Neuron (in vitro differentiated cells): ENCODE data around the gene MAML3.
A peak's percentile ranks its signal among the peaks of the same experiment; 100 is the strongest.

Source experiments
- H2AFZ ChIP-seq: one replicate; pipeline ENCODE4 v1.6.1; 2013; ENCODE audit warnings: low read depth, mild to moderate bottlenecking, inconsistent platforms, low read length, moderate library complexity
- H3K27me3 ChIP-seq: one replicate; pipeline ENCODE4 v1.6.1; 2013; ENCODE audit warnings: low read length; ENCODE audit not compliant: insufficient read depth
- H3K36me3 ChIP-seq: one replicate; pipeline ENCODE4 v1.6.1; 2013; ENCODE audit warnings: low read length; ENCODE audit not compliant: insufficient read depth
- H3K4me1 ChIP-seq: one replicate; pipeline ENCODE4 v1.6.1; 2013; ENCODE audit warnings: low read length; ENCODE audit not compliant: insufficient read depth
- H3K4me3 ChIP-seq: 2 replicates; pipeline ENCODE4 v1.5.1; 2013; ENCODE audit warnings: mild to moderate bottlenecking, low read length, moderate library complexity
- H3K9me3 ChIP-seq: one replicate; pipeline ENCODE4 v1.6.1; 2013; ENCODE audit warnings: low read length

MAML3 gene

GRCh38 chr4:140153718-140154571, at the start of gene MAML3:
MAML3 (minus strand) TSS chr4:140154184; CDS start chr4:140153327, 857 bp downstream.
- Histone ChIP-seq H3K36me3 (no peaks in the 10 kb centered on the region), H3K4me3 (peak within 1 kb of the TSS; percentile 85), H2AFZ (peak within 1 kb of the TSS; percentile 97), H3K27me3 (no peaks in the 10 kb centered on the region), H3K9me3 (no peaks in the 10 kb centered on the region), H3K4me1 (peaks cover 12% of the 10 kb centered on the region)

DNA sequence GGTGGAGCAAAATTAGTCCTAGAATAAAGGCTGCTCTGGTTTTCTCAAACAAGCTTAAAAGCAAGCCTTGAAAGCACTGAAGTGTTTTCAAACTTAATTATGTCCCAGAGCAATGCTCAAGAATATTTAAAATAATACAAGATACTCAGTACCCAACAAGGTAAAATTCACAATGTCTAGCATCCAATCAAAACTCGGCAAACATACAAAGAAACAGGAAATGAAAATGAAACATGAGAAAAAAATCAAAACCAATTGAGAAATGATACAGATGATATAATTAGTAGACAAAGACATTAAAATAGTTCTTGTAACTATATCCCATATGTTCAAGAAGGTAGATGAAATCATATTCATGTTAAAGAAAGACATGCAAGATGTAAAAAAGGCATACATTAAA, 45.0 kb upstream of the MAML3 start:
- Histone ChIP-seq H3K4me3 (no peak overlapping the region), H3K36me3 (no peaks in the 10 kb centered on the region), H3K27me3 (peaks cover 2% of the 10 kb centered on the region), H2AFZ (no peak overlapping the region), H3K4me1 (no peaks in the 10 kb centered on the region), H3K9me3 (no peaks in the 10 kb centered on the region)

DNA sequence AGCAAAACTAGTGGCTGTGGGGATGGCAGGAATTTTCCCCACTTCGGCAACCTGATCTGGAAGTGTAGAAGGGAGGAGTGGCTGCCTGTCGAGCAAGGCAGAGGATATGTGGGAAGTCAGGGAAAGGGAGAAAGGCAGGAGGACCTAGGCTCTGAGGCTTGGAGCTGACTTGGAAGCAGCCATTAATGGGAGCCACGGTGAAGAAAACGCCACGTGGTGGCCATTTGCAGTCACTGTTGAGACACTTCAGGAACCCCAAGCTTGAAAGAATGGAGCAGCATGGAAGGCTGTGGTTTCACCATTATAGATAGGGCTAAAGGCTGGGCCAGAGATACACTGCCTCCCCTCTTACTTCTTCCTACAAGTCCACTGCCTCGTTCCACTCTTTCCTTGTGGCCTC, 41.8 kb upstream of the MAML3 start:
- no peak overlapping the region for H2AFZ ChIP-seq
- H3K27me3 ChIP-seq: peaks cover 2% of the 10 kb centered on the region
- H3K36me3 ChIP-seq: no peaks in the 10 kb centered on the region
- no peak overlapping the region for H3K4me3 ChIP-seq
- H3K4me1 ChIP-seq: no peaks in the 10 kb centered on the region
- no peaks in the 10 kb centered on the region for H3K9me3 ChIP-seq

- H2AFZ ChIP-seq: no peak overlapping the region
- H3K4me3 ChIP-seq: no peak overlapping the region
Observed at GRCh38 chr4:140189805-140190204, 35.8 kb upstream of the MAML3 start.

DNA sequence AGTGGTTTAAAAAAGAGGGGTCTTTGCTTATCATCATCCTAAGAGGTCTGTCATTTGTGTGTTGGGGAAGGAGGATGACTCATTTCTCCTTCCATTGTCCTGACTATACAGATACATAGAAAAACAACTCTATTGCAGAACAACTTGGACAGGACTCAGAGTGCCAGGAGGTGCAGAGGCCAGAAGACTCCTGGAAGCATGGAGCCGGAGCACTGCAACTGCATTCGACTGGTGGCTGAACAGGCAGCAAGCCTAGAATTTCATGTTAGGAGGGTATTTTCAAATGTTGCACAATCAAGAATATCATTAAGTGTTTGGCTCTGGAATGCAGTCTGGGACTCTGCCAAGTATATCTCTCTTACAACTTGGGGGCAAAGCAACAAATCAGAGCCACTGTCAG, 35.0 kb upstream of the MAML3 start:
- H3K4me1 ChIP-seq: no peaks in the 10 kb centered on the region

More at GRCh38 chr4:140189805-140190204, 35.8 kb upstream of the MAML3 start:
- Histone ChIP-seq H3K36me3 (no peaks in the 10 kb centered on the region), H3K9me3 (no peaks in the 10 kb centered on the region), H3K4me1 (no peaks in the 10 kb centered on the region), H3K27me3 (no peaks in the 10 kb centered on the region)

DNA sequence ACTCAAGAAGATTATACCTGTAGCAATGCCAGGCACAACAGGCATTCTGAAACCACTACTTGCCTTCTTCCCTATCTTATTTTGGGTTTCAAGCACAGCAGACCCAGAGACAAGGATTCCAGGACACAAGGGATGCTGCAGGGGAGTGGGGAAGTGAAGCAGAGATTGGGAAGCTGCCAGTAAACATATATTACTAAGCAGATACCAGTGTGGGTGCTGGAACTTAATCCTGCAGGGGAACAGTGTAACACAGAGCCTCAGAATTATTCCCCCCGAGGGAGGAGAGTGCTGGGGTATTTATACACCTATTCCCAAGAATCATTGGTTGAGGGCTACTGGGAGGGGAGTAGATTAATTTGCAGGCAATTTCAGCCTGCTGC, 33.3 kb upstream of the MAML3 start:
- Histone ChIP-seq H3K9me3 (no peaks in the 10 kb centered on the region), H3K36me3 (no peaks in the 10 kb centered on the region), H3K27me3 (no peaks in the 10 kb centered on the region), H2AFZ (no peak overlapping the region), H3K4me3 (no peak overlapping the region), H3K4me1 (no peaks in the 10 kb centered on the region)

More for the DNA sequence above, 35.0 kb upstream of the MAML3 start:
- Histone ChIP-seq H2AFZ (no peak overlapping the region), H3K4me3 (no peak overlapping the region), H3K36me3 (no peaks in the 10 kb centered on the region), H3K9me3 (no peaks in the 10 kb centered on the region), H3K27me3 (no peaks in the 10 kb centered on the region)

DNA sequence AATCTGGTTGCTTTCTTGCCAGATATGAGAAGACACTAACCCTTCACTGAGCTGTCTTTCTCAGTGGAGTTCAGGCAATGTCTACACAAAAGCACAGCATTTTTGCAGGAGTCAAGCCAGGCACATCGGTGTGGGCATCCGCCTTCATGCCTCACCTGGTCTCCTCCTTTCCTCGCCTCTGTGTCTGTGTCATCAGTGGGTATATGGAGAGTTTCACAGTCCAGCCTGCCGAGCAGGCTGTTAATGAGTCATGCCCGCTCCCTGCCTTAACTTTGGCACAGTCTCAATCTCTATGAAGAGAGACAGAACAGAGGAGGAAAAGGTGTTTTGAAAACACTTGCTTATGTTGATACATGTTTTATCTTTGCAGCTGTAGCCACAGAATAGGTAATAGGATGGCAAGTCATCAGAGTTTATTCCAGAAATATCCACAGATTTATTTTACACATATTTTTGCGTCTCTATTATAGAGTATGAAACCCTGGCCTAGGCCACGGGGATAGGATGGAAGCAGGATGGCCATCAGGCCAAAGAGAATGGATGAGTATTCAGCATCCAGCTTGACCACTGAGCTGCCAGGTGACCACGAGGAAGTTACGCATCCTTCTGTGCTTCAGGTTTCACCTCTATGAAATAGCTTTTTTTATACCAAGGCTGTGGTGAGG, 32.8 kb upstream of the MAML3 start:
- no peaks in the 10 kb centered on the region for H3K36me3 ChIP-seq
- no peaks in the 10 kb centered on the region for H3K9me3 ChIP-seq
- H3K4me3 ChIP-seq: no peak overlapping the region
- H3K4me1 ChIP-seq: no peaks in the 10 kb centered on the region
- no peak overlapping the region for H2AFZ ChIP-seq
- H3K27me3 ChIP-seq: no peaks in the 10 kb centered on the region

- Histone ChIP-seq H2AFZ (no peak overlapping the region), H3K36me3 (no peaks in the 10 kb centered on the region), H3K4me3 (no peak overlapping the region), H3K27me3 (no peaks in the 10 kb centered on the region), H3K4me1 (no peaks in the 10 kb centered on the region), H3K9me3 (no peaks in the 10 kb centered on the region)
Observed at GRCh38 chr4:140186082-140186438, 32.1 kb upstream of the MAML3 start.

GRCh38 chr4:140185412-140186081, 31.6 kb upstream of the MAML3 start:
- H3K4me3 ChIP-seq: no peak overlapping the region
- no peaks in the 10 kb centered on the region for H3K36me3 ChIP-seq
- H3K4me1 ChIP-seq: no peaks in the 10 kb centered on the region
- H3K27me3 ChIP-seq: no peaks in the 10 kb centered on the region
- H2AFZ ChIP-seq: no peak overlapping the region
- H3K9me3 ChIP-seq: no peaks in the 10 kb centered on the region

- Histone ChIP-seq H3K27me3 (no peaks in the 10 kb centered on the region), H3K4me1 (no peaks in the 10 kb centered on the region), H2AFZ (no peak overlapping the region), H3K4me3 (no peak overlapping the region), H3K9me3 (no peaks in the 10 kb centered on the region), H3K36me3 (no peaks in the 10 kb centered on the region)
Observed at GRCh38 chr4:140183270-140183669, 29.3 kb upstream of the MAML3 start.

- Histone ChIP-seq H3K4me1 (no peaks in the 10 kb centered on the region), H3K9me3 (no peaks in the 10 kb centered on the region), H2AFZ (no peak overlapping the region), H3K36me3 (no peaks in the 10 kb centered on the region), H3K4me3 (no peak overlapping the region), H3K27me3 (no peaks in the 10 kb centered on the region)
Observed at GRCh38 chr4:140180577-140180976, 26.6 kb upstream of the MAML3 start.

DNA sequence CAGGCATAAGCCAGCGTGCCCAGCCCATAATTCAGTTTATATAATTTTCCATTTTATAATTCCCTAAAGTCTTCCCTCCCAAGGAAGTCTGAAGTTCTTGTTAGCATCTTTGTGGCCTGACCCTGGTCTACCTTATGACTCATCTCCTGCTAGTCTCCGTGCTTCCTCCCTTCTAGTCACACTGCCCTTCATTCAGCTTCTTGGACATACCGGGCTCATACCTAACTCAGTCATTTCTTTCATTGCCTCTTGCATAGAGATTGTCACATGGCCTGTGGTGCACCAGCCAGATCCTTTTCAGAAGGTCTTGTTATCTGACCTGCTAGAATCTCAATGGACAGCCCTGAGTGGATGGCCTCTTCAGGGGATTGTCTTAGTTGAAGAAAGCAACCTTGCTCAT, 22.8 kb upstream of the MAML3 start:
- no peak overlapping the region for H2AFZ ChIP-seq
- no peaks in the 10 kb centered on the region for H3K36me3 ChIP-seq
- H3K4me1 ChIP-seq: no peaks in the 10 kb centered on the region
- H3K4me3 ChIP-seq: no peak overlapping the region
- H3K27me3 ChIP-seq: peaks cover 5% of the 10 kb centered on the region
- no peaks in the 10 kb centered on the region for H3K9me3 ChIP-seq

DNA sequence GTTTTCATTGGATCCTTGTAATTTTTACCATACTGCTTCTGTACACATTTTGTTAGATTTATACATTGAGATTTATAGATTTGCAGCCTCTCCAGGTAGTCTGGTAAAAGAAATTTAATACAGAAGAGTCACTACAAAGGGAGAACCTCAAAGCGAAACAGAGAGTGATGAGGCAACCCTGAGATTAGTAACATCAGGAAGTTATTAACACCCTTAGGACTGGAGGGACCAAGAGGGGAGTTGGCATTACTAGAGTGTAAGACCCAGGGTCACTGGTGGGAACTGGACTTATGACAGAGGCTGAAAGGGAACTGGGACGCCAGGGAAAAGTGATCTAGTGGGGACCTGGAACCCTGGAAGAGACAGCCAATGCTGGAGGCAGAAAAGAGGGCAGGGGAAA, 20.6 kb upstream of the MAML3 start:
- no peak overlapping the region for H2AFZ ChIP-seq
- H3K9me3 ChIP-seq: no peaks in the 10 kb centered on the region
- H3K4me3 ChIP-seq: no peak overlapping the region
- no peaks in the 10 kb centered on the region for H3K4me1 ChIP-seq
- no peaks in the 10 kb centered on the region for H3K36me3 ChIP-seq
- peaks cover 5% of the 10 kb centered on the region for H3K27me3 ChIP-seq
